ENCODE results near the gene PCBP4. TPM values are rescaled to one million over a fixed set of nuclear protein-coding genes. Genes with fewer than 3 reads are reported as not detected.

Gene PCBP4
- total and polyA plus RNA-seq, 2 experiments from 2014 or later = 114 to 226 TPM

- TF ChIP-seq CTCF (IDR thresholded peaks at IDR 0.05; ENCODE audit: low read depth, low read length) = no peak
- no peak overlapping the region for H3K27ac ChIP-seq
- no peak overlapping the region for H3K4me3 ChIP-seq
- peaks cover 13% of the 10 kb centered on the region for H3K4me1 ChIP-seq (ENCODE audit: low read depth)
- H3K27me3 ChIP-seq = no peaks in the 10 kb centered on the region
- H3K36me3 ChIP-seq = peaks cover 25% of the 10 kb centered on the region
- DNase-seq (ENCODE audit: low read depth in 1 of 2, low spot score in 1 of 2) = no peak
- H3K9me3 ChIP-seq (ENCODE audit: low read depth) = no peaks in the 10 kb centered on the region
These were observed 29.4 kb downstream of the PCBP4 start for GRCh38 chr3:51937611-51938450.

GRCh38 chr3:51937014-51937413 is 30.2 kb downstream of the PCBP4 start:
- no peaks in the 10 kb centered on the region for H3K27me3 ChIP-seq
- H3K36me3 ChIP-seq = peaks cover 25% of the 10 kb centered on the region
- no peak for DNase-seq (ENCODE audit: low read depth in 1 of 2, low spot score in 1 of 2)
- no peak overlapping the region for H3K4me3 ChIP-seq
- no peak overlapping the region for H3K27ac ChIP-seq
- TF ChIP-seq CTCF (IDR thresholded peaks at IDR 0.05; ENCODE audit: low read depth, low read length) = no peak
- peaks cover 6% of the 10 kb centered on the region for H3K4me1 ChIP-seq (ENCODE audit: low read depth)
- no peaks in the 10 kb centered on the region for H3K9me3 ChIP-seq (ENCODE audit: low read depth)

- peaks cover 25% of the 10 kb centered on the region for H3K36me3 ChIP-seq
- no peaks in the 10 kb centered on the region for H3K9me3 ChIP-seq (ENCODE audit: low read depth)
- H3K4me3 ChIP-seq = no peak overlapping the region
- DNase-seq (ENCODE audit: low read depth in 1 of 2, low spot score in 1 of 2) = no peak
- H3K4me1 ChIP-seq (ENCODE audit: low read depth) = peaks cover 6% of the 10 kb centered on the region
- no peak for TF ChIP-seq CTCF (IDR thresholded peaks at IDR 0.05; ENCODE audit: low read depth, low read length)
- no peak overlapping the region for H3K27ac ChIP-seq
- H3K27me3 ChIP-seq = no peaks in the 10 kb centered on the region
These were observed 31.1 kb downstream of the PCBP4 start for GRCh38 chr3:51935886-51936755.

- TF ChIP-seq CTCF (IDR thresholded peaks at IDR 0.05; ENCODE audit: low read depth, low read length) = no peak
- no peaks in the 10 kb centered on the region for H3K4me1 ChIP-seq (ENCODE audit: low read depth)
- no peak overlapping the region for H3K27ac ChIP-seq
- no peak overlapping the region for H3K4me3 ChIP-seq
- no peaks in the 10 kb centered on the region for H3K9me3 ChIP-seq (ENCODE audit: low read depth)
- DNase-seq (ENCODE audit: low read depth in 1 of 2, low spot score in 1 of 2) = no peak
- H3K27me3 ChIP-seq = no peaks in the 10 kb centered on the region
- peaks cover 25% of the 10 kb centered on the region for H3K36me3 ChIP-seq
These were observed 32.0 kb downstream of the PCBP4 start for GRCh38 chr3:51934991-51935885.

All from cardiac muscle cell (in vitro differentiated cells and primary cell).